Measurements from ENCODE around the gene HYI.
"Not testable (repeated sequence)": the region's sequence is repeated elsewhere in the genome, so short reads cannot be mapped to it uniquely, and the experiment has no call there.

HYI gene

GRCh38 chr1:43453442-43454269, at the start of gene HYI:
TSS of gene HYI (minus strand) at chr1:43453931. CDS start at chr1:43453793, 138 bp downstream.
- Mint-ChIP-seq H3K27ac (peak within 1 kb of the TSS; percentile 98 to 99 (median 98)), H3K36me3 (ENCODE audit: low read depth) (peaks cover 38% of the 10 kb centered on the region), H3K4me1 (peaks cover 24% of the 10 kb centered on the region), H3K27me3 (ENCODE audit: low read depth) (no peaks in the 10 kb centered on the region), H3K9me3 (peaks cover 12% of the 10 kb centered on the region), H3K4me3 (peak within 1 kb of the TSS; percentile 84 to 95 (median 92))
- TF ChIP-seq, protein P1, sequence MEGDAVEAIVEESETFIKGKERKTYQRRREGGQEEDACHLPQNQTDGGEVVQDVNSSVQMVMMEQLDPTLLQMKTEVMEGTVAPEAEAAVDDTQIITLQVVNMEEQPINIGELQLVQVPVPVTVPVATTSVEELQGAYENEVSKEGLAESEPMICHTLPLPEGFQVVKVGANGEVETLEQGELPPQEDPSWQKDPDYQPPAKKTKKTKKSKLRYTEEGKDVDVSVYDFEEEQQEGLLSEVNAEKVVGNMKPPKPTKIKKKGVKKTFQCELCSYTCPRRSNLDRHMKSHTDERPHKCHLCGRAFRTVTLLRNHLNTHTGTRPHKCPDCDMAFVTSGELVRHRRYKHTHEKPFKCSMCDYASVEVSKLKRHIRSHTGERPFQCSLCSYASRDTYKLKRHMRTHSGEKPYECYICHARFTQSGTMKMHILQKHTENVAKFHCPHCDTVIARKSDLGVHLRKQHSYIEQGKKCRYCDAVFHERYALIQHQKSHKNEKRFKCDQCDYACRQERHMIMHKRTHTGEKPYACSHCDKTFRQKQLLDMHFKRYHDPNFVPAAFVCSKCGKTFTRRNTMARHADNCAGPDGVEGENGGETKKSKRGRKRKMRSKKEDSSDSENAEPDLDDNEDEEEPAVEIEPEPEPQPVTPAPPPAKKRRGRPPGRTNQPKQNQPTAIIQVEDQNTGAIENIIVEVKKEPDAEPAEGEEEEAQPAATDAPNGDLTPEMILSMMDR (IDR thresholded peaks at IDR 0.05; ENCODE audit: unreplicated experiment in 3 of 3): no peak

DNA sequence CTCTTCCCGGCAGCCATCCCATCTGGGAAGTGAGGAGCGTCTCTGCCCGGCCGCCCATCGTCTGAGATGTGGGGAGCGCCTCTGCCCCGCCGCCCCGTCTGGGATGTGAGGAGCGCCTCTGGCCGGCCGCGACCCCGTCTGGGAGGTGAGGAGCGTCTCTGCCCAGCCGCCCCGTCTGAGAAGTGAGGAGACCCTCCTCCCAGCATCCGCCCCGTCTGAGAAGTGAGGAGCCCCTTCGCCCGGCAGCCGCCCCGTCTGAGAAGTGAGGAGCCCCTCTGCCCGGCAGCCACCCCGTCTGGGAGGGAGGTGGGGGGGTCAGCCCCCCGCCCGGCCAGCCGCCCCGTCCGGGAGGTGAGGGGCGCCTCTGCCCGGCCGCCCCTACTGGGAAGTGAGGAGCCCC, 48.1 kb upstream of the HYI start:
- H3K27ac Mint-ChIP-seq; H3K9me3 Mint-ChIP-seq; H3K4me3 Mint-ChIP-seq; H3K36me3 Mint-ChIP-seq (ENCODE audit: low read depth); H3K4me1 Mint-ChIP-seq; H3K27me3 Mint-ChIP-seq (ENCODE audit: low read depth): not testable (repeated sequence)

GRCh38 chr1:43499898-43500297, 46.2 kb upstream of the HYI start:
- Mint-ChIP-seq H3K4me1 (no peaks in the 10 kb centered on the region), H3K36me3 (ENCODE audit: low read depth) (no peaks in the 10 kb centered on the region), H3K9me3 (peaks cover 3% of the 10 kb centered on the region), H3K4me3 (no peak overlapping the region), H3K27me3 (ENCODE audit: low read depth) (peaks cover 4% of the 10 kb centered on the region), H3K27ac (no peak overlapping the region)
- TF ChIP-seq, protein P1 (IDR thresholded peaks at IDR 0.05; ENCODE audit: unreplicated experiment in 3 of 3): no peak

DNA sequence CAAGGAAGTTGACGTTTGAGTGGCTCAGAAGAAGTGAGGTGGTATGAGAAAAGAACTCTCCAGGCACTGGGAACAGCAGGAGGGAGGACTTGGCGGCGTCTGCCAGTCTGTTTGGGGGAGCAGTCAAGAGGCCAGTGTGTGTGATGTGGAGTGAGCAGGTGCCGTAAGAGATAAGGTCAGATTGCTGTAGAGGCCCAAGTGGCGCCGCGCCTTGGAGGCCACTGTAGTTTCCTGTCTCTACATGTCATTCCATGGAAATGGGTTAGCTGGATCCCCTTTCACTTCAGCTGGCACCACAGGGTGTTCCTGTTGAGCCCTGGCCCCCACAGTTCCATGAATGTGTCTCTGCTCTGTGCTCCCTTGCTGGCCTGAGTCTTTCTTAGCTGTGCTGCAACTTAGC, 41.5 kb upstream of the HYI start:
- no peaks in the 10 kb centered on the region for H3K36me3 Mint-ChIP-seq (ENCODE audit: low read depth)
- peaks cover 4% of the 10 kb centered on the region for H3K27me3 Mint-ChIP-seq (ENCODE audit: low read depth)
- peaks cover 14% of the 10 kb centered on the region for H3K4me1 Mint-ChIP-seq
- no peak overlapping the region for H3K4me3 Mint-ChIP-seq
- H3K9me3 Mint-ChIP-seq: peaks cover 15% of the 10 kb centered on the region
- no peak overlapping the region for H3K27ac Mint-ChIP-seq
- TF ChIP-seq, protein P1 (IDR thresholded peaks at IDR 0.05; ENCODE audit: unreplicated experiment in 3 of 3): no peak

- peak overlapping the region; percentile 1 to 3 (median 2) for H3K4me3 Mint-ChIP-seq
- peaks cover 14% of the 10 kb centered on the region for H3K4me1 Mint-ChIP-seq
- H3K27me3 Mint-ChIP-seq (ENCODE audit: low read depth): peaks cover 4% of the 10 kb centered on the region
- TF ChIP-seq, protein P1 (IDR thresholded peaks at IDR 0.05; ENCODE audit: unreplicated experiment in 3 of 3): no peak
- H3K36me3 Mint-ChIP-seq (ENCODE audit: low read depth): no peaks in the 10 kb centered on the region
- H3K27ac Mint-ChIP-seq: peak overlapping the region; percentile 63 to 69 (median 68)
- peaks cover 28% of the 10 kb centered on the region for H3K9me3 Mint-ChIP-seq
Observed at GRCh38 chr1:43493661-43494450, 40.1 kb upstream of the HYI start.

- H3K36me3 Mint-ChIP-seq (ENCODE audit: low read depth): no peaks in the 10 kb centered on the region
- peaks cover 14% of the 10 kb centered on the region for H3K4me1 Mint-ChIP-seq
- no peak overlapping the region for H3K27ac Mint-ChIP-seq
- no peak overlapping the region for H3K4me3 Mint-ChIP-seq
- H3K27me3 Mint-ChIP-seq (ENCODE audit: low read depth): peaks cover 4% of the 10 kb centered on the region
- TF ChIP-seq, protein P1 (IDR thresholded peaks at IDR 0.05; ENCODE audit: unreplicated experiment in 3 of 3): no peak
- H3K9me3 Mint-ChIP-seq: peaks cover 35% of the 10 kb centered on the region
Observed at GRCh38 chr1:43492826-43493225, 39.1 kb upstream of the HYI start.
